Glutamatergic neuron (in vitro differentiated cells): ENCODE data around the gene VIL1. TPM values are rescaled to one million over a fixed set of nuclear protein-coding genes. Genes with fewer than 3 reads are reported as not detected.

ENCODE experiments used
- DNase-seq: peaks from one replicate; pipeline ENCODE4 v3.0.0; 2022
- H3K27ac Mint-ChIP-seq: one replicate; pipeline ENCODE4 v1.8.0; 2020; ENCODE audit warnings: mild to moderate bottlenecking, mixed read lengths, inconsistent platforms; ENCODE audit not compliant: unreplicated experiment
- H3K27me3 Mint-ChIP-seq: one replicate; pipeline ENCODE4 v1.8.0; 2020; ENCODE audit warnings: mild to moderate bottlenecking, moderate library complexity, mixed read lengths, inconsistent platforms; ENCODE audit not compliant: unreplicated experiment
- H3K36me3 Mint-ChIP-seq: one replicate; pipeline ENCODE4 v1.8.0; 2020; ENCODE audit warnings: mild to moderate bottlenecking, mixed read lengths, inconsistent platforms; ENCODE audit not compliant: unreplicated experiment
- H3K4me1 Mint-ChIP-seq: one replicate; pipeline ENCODE4 v1.8.0; 2020; ENCODE audit warnings: mild to moderate bottlenecking, low read depth, mixed read lengths, inconsistent platforms; ENCODE audit not compliant: unreplicated experiment
- H3K4me3 Mint-ChIP-seq: one replicate; pipeline ENCODE4 v1.8.0; 2020; ENCODE audit warnings: mild to moderate bottlenecking, mixed read lengths, inconsistent platforms; ENCODE audit not compliant: unreplicated experiment
- H3K9me3 Mint-ChIP-seq: one replicate; pipeline ENCODE4 v1.8.0; 2020; ENCODE audit warnings: mild to moderate bottlenecking, moderate library complexity, mixed read lengths, inconsistent platforms; ENCODE audit not compliant: unreplicated experiment
- CTCF ChIP-seq: fragments of 200-600 bp; sonication (generic); IDR thresholded peaks from one replicate; pipeline ENCODE4 v1.5.0; 2021; ENCODE audit not compliant: partially characterized antibody, unreplicated experiment
- total RNA-seq: library from RNA; stranded (reverse); fragmentation: NEBNext Ultra II Directional; extraction: Animal tissue kit (Norgen Biotek cat#: 25700); gene quantifications from one replicate; pipeline ENCODE4 v1.2.1, GENCODE V29; 2021; ENCODE audit not compliant: unreplicated experiment

VIL1 gene
- total RNA-seq, 1 donor from 2014 or later, result not detected

- DNase-seq, result no peak
- Mint-ChIP-seq H3K27me3 (no peaks in the 10 kb centered on the region), H3K9me3 (no peaks in the 10 kb centered on the region), H3K4me3 (no peak overlapping the region), H3K36me3 (no peaks in the 10 kb centered on the region), H3K4me1 (peaks cover 3% of the 10 kb centered on the region), H3K27ac (no peak overlapping the region)
- TF ChIP-seq CTCF, result no peak
Observed at GRCh38 chr2:218375212-218375611, 43.7 kb upstream of the VIL1 start.

- Mint-ChIP-seq H3K27me3 (no peaks in the 10 kb centered on the region), H3K36me3 (no peaks in the 10 kb centered on the region), H3K27ac (no peak overlapping the region), H3K4me1 (no peaks in the 10 kb centered on the region), H3K4me3 (no peak overlapping the region), H3K9me3 (no peaks in the 10 kb centered on the region)
- no peak for TF ChIP-seq CTCF
- DNase-seq, result no peak
Observed at GRCh38 chr2:218378053-218378452, 40.9 kb upstream of the VIL1 start.

GRCh38 chr2:218381916-218382366 lies 37.0 kb upstream of the VIL1 start, which contains the start of gene SLC11A1:
Gene SLC11A1 (plus strand): TSS chr2:218382273. CDS start chr2:218382369, 96 bp downstream.
- no peak within 1 kb of the TSS for H3K4me3 Mint-ChIP-seq
- DNase-seq, result no peak
- H3K27ac Mint-ChIP-seq, result no peak within 1 kb of the TSS
- peaks cover 7% of the 10 kb centered on the region for H3K27me3 Mint-ChIP-seq
- H3K36me3 Mint-ChIP-seq, result no peaks in the 10 kb centered on the region
- peaks cover 2% of the 10 kb centered on the region for H3K9me3 Mint-ChIP-seq
- no peak for TF ChIP-seq CTCF
- no peaks in the 10 kb centered on the region for H3K4me1 Mint-ChIP-seq

GRCh38 chr2:218382785-218383184 lies 36.1 kb upstream of the VIL1 start:
- TF ChIP-seq CTCF, result no peak
- H3K9me3 Mint-ChIP-seq, result peaks cover 2% of the 10 kb centered on the region
- peaks cover 7% of the 10 kb centered on the region for H3K27me3 Mint-ChIP-seq
- no peak overlapping the region for H3K27ac Mint-ChIP-seq
- no peaks in the 10 kb centered on the region for H3K36me3 Mint-ChIP-seq
- no peak for DNase-seq
- no peak overlapping the region for H3K4me3 Mint-ChIP-seq
- H3K4me1 Mint-ChIP-seq, result no peaks in the 10 kb centered on the region

- Mint-ChIP-seq H3K27me3 (peaks cover 7% of the 10 kb centered on the region), H3K27ac (no peak overlapping the region), H3K4me1 (no peaks in the 10 kb centered on the region), H3K9me3 (peaks cover 2% of the 10 kb centered on the region), H3K36me3 (no peaks in the 10 kb centered on the region), H3K4me3 (no peak overlapping the region)
- DNase-seq, result no peak
- TF ChIP-seq CTCF, result no peak
Observed at GRCh38 chr2:218383892-218384519, 34.9 kb upstream of the VIL1 start.
